ENCODE measurements around the gene MNDA.

DNA sequence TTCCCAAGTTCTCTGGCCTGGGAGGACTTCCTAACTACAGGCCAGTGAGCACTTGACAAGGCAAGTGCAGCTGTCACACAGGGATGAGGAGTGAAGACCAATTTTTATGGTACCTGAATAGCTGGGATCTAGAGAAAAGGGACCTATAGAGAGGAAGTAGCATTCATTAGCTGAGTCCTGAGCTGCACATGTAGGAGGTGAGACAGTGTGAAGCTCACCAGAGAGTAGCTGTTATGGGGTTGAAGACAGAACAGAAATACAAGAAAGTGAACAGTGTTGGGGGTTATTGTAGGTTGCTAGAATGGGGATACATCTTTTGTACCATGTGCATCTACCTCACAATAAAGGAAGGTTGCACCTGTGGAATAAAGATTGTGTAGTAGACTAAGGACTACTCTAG is 62.5 kb downstream of the MNDA start:
- TF ChIP-seq, protein P1, sequence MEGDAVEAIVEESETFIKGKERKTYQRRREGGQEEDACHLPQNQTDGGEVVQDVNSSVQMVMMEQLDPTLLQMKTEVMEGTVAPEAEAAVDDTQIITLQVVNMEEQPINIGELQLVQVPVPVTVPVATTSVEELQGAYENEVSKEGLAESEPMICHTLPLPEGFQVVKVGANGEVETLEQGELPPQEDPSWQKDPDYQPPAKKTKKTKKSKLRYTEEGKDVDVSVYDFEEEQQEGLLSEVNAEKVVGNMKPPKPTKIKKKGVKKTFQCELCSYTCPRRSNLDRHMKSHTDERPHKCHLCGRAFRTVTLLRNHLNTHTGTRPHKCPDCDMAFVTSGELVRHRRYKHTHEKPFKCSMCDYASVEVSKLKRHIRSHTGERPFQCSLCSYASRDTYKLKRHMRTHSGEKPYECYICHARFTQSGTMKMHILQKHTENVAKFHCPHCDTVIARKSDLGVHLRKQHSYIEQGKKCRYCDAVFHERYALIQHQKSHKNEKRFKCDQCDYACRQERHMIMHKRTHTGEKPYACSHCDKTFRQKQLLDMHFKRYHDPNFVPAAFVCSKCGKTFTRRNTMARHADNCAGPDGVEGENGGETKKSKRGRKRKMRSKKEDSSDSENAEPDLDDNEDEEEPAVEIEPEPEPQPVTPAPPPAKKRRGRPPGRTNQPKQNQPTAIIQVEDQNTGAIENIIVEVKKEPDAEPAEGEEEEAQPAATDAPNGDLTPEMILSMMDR (IDR thresholded peaks at IDR 0.05; ENCODE audit: insufficient read depth, low read depth, low read length), result no peak
- no peak for TF ChIP-seq EZH2 (IDR thresholded peaks at IDR 0.05; ENCODE audit: insufficient read depth, low read length)
